GM12872 (cell line): ENCODE data around the gene ACTN2.

Source experiments
- CTCF ChIP-seq: IDR thresholded peaks from 3 replicates; pipeline ENCODE4 v1.5.1; 2011; ENCODE audit warnings: low read depth, mild to moderate bottlenecking, low read length, moderate library complexity; ENCODE audit not compliant: insufficient read depth

ACTN2 gene

GRCh38 chr1:236716160-236716559, 29.9 kb downstream of the ACTN2 start:
- TF ChIP-seq CTCF: no peak

DNA sequence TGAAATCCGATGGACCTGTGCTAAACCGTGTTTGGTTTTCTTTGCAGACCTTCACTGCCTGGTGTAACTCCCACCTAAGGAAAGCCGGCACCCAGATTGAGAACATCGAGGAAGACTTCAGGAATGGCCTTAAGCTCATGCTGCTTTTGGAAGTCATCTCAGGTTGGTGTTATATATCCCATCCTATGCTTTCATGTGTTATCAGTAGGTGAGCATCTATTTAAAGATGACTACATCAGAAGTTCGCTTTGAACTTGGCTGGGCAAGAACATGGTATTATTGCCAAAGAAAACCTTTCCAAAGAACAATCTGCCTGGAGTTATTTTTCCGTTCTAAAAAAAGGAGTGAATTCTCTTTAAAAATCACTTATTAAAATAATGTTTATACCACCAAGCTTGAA, 31.5 kb downstream of the ACTN2 start:
- no peak for TF ChIP-seq CTCF

DNA sequence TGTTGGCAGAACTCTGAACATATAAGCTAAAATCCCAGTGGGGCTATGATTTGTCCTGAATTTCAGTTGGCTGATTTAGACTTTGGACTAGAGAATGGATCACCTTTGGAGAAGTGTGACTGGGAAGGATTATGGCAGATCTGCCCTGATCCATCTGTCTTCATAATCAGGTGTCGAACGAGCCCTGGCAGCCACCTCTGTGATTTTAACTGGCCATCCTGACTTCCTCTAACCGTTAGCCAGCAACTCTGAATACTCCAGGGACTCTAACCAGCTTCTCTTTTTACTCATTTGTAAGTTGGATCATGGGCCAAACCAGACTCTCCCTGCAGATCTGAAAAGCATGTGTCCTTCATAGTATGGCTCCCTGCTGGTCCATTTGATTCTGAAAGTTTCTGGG, 32.0 kb downstream of the ACTN2 start:
- no peak for TF ChIP-seq CTCF

- TF ChIP-seq CTCF: no peak
These were observed 33.9 kb downstream of the ACTN2 start for GRCh38 chr1:236720206-236720605.

DNA sequence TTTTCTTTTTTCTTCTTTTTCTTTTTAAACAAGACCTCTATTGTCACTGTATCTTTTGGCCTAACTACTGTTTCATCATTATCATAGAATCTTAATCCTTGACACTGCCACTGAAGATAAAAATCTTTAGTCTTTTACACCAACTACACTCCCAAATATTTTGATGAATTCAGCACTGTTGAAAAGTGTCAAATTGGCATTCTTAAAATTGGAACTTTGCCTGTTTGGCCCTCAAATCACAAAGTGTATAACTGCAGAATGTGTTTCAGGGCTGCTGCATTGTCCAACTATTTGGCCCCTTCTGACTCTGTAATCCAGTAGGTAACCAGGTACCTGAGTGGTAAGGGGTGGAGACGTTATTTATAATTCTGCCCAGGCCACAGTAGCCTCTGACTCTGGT, 34.3 kb downstream of the ACTN2 start:
- no peak for TF ChIP-seq CTCF

DNA sequence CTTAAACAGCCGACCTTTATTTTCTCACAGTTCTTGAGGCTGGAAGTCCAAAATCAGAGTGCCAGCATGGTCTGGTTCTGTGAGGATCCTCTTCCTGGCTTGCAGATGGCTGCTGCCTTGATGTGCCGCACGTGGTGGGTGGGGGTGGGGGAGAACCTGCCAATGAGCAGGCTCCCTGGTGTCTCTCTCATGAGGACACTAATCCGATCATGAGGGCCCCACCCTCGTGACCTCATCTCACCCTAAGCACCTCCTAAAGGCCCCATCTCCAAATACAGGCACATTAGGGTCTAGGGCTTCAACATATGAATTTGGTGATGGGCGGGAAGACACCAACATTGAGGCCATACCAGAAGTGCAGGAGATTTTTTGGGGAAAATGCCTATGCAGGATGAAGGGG, 37.8 kb downstream of the ACTN2 start:
- no peak for TF ChIP-seq CTCF

DNA sequence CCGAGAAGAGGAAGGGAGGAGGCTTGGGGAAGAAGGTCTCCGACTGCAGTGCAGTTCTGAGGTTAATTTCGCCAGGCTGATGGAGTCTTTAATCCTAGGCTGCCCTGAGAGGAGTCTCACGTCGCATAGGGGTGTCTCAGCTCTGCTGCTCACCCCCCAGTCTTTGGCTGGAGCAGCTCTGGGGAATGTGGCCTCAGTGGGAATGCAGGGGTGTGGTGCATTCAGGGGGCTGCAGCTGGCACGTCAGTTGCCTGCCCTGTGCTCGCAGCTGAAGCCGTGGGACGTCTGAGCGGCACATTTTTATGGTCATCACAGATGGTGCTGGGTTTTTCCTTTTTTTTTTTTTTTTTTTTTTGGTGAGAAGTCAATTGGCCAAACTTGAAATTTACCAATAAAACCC, 38.2 kb downstream of the ACTN2 start:
- TF ChIP-seq CTCF: no peak

GRCh38 chr1:236725668-236726067, 39.4 kb downstream of the ACTN2 start:
- no peak for TF ChIP-seq CTCF
